T-helper 17 cell (primary cell): ENCODE measurements around the gene GJB4. TPM values are rescaled to one million over a fixed set of nuclear protein-coding genes. Genes with fewer than 3 reads are reported as not detected.
"Not testable (repeated sequence)": the region's sequence is repeated elsewhere in the genome, so short reads cannot be mapped to it uniquely, and the experiment has no call there.

Source experiments
- ATAC-seq: fragments of 150-1000 bp; cut with Tn5 transposase; 2 replicates; pipeline ENCODE4 v1.10.0; 2021; ENCODE audit warnings: mild to moderate bottlenecking, moderate library complexity
- DNase-seq, 3 donors: peaks; one replicate each; pipeline versions ENCODE4 v3.0.0 to v3.0.0-alpha.2; 2020 to 2021
- H3K9me3 ChIP-seq: one replicate; pipeline ENCODE4 v1.7.0; 2013; ENCODE audit warnings: low read length, mild to moderate bottlenecking; ENCODE audit not compliant: control insufficient read depth, poor library complexity, severe bottlenecking
- H3K27ac Mint-ChIP-seq: one replicate; pipeline ENCODE4 v1.8.0; 2022; ENCODE audit warnings: mild to moderate bottlenecking, moderate library complexity, mixed read lengths
- H3K27me3 Mint-ChIP-seq: one replicate; pipeline ENCODE4 v1.8.0; 2022; ENCODE audit warnings: mixed read lengths
- H3K36me3 Mint-ChIP-seq: one replicate; pipeline ENCODE4 v1.8.0; 2022; ENCODE audit warnings: low read depth, mixed read lengths
- H3K4me1 Mint-ChIP-seq: one replicate; pipeline ENCODE4 v1.8.0; 2022; ENCODE audit warnings: mild to moderate bottlenecking, mixed read lengths
- H3K4me3 Mint-ChIP-seq: one replicate; pipeline ENCODE4 v1.8.0; 2022; ENCODE audit warnings: mild to moderate bottlenecking, moderate library complexity, mixed read lengths
- total RNA-seq, 4 donors: library from RNA in 2 of 4; stranded (reverse) in 2 of 4; gene quantifications; one replicate each; pipeline ENCODE4 v1.2.3 and lab custom pipeline; 2022 to 2026

The GJB4 gene
- total RNA-seq, 2 donors from 2014 or later = not detected

DNA sequence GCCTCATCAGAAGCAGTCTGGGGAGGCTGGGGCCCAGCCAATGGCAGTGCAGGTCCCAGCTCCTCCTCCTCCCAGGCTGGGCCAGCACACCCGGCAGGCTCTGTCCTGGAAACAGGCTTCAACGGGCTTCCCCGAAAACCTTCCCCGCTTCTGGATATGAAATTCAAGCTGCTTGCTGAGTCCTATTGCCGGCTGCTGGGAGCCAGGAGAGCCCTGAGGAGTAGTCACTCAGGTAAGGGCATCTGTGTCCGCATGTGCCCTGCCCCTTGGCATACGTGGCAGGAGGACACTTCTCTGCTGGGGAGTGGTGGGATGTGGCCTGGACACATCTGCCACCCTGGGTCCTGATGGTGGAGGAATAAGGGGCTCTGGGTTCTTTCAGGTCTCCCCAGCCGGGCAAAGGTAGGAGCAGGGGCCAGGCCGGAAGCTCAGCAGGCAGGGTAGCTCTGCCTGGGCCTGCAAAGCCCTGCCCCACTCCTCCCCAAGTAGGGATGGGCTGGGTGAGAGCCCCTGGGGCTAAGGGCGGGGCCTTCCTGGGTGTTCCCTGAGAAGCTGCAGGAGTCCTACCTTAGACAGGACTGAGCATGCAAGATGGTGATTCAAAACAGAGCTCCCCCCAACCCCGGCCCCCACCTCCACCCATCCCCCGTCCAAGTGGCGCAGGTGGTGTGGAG lies 4.4 kb upstream of the GJB4 start, which contains the start of gene GJB5:
Gene GJB5 (plus strand): TSS at position 84 of the 674 bp plus-strand sequence. CDS start 2,284 bp downstream, outside the sequence.
- ATAC-seq = no peak
- no peaks in the 10 kb centered on the region for H3K9me3 ChIP-seq
- Mint-ChIP-seq H3K36me3 (no peaks in the 10 kb centered on the region), H3K4me3 (no peak within 1 kb of the TSS), H3K27me3 (peaks cover 23% of the 10 kb centered on the region), H3K27ac (no peak within 1 kb of the TSS), H3K4me1 (no peaks in the 10 kb centered on the region)
- DNase-seq = no peak

DNA sequence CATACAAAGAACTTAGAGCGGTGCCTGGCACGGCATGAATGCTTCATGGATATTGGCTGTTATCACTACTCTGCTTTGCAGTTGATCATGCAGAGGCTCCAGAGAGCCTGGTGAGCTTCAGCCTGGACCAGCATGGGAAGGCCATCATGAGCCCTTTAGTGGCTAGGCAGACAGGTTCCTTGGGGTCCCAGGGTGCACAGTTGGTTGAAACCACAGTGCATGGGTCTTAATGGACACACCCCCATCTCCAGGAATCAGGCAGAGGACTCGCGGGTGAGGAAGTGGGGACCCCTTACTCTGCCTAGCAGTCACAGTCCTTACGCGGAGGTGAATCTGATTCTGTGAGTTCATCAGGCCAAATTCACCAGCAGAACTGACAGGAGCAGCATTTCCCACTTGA lies 3.6 kb upstream of the GJB4 start:
- peaks cover 19% of the 10 kb centered on the region for H3K27me3 Mint-ChIP-seq
- no peaks in the 10 kb centered on the region for H3K9me3 ChIP-seq
- H3K36me3 Mint-ChIP-seq = no peaks in the 10 kb centered on the region
- DNase-seq = no peak
- H3K4me1 Mint-ChIP-seq = no peaks in the 10 kb centered on the region
- no peak for ATAC-seq
- no peak overlapping the region for H3K4me3 Mint-ChIP-seq
- no peak overlapping the region for H3K27ac Mint-ChIP-seq

DNA sequence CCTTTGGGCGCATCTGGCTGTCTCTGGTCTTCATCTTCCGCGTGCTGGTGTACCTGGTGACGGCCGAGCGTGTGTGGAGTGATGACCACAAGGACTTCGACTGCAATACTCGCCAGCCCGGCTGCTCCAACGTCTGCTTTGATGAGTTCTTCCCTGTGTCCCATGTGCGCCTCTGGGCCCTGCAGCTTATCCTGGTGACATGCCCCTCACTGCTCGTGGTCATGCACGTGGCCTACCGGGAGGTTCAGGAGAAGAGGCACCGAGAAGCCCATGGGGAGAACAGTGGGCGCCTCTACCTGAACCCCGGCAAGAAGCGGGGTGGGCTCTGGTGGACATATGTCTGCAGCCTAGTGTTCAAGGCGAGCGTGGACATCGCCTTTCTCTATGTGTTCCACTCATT lies 2.2 kb upstream of the GJB4 start:
- ATAC-seq (no peak), DNase-seq (no peak)
- no peaks in the 10 kb centered on the region for H3K9me3 ChIP-seq
- H3K4me1 Mint-ChIP-seq = no peaks in the 10 kb centered on the region
- no peak overlapping the region for H3K4me3 Mint-ChIP-seq
- H3K27ac Mint-ChIP-seq = no peak overlapping the region
- H3K36me3 Mint-ChIP-seq = no peaks in the 10 kb centered on the region
- H3K27me3 Mint-ChIP-seq = peaks cover 27% of the 10 kb centered on the region

DNA sequence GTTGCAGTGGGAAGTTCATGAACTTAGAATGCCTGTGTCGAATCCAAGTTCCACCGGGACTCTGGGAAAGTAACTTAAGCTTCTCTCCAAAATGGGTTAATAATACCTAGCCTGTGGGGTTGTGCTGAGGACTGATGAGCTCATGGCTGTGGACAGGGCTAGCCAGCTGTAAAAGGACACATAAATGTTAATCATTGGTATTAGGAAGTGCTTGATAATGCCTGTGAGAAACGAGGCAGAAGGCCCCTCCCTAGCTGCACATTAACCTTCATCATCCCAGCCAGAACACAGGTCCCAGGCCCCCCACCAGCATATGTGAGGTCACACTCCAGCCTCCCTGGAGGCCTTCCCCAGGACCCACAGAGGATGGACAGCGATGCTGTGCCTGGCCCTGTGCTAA lies 789 bp upstream of the GJB4 start:
- Mint-ChIP-seq H3K27me3 (peaks cover 36% of the 10 kb centered on the region), H3K4me3 (no peak overlapping the region), H3K27ac (no peak overlapping the region), H3K36me3 (no peaks in the 10 kb centered on the region), H3K4me1 (no peaks in the 10 kb centered on the region)
- H3K9me3 ChIP-seq = no peaks in the 10 kb centered on the region
- DNase-seq (no peak), ATAC-seq (no peak)

DNA sequence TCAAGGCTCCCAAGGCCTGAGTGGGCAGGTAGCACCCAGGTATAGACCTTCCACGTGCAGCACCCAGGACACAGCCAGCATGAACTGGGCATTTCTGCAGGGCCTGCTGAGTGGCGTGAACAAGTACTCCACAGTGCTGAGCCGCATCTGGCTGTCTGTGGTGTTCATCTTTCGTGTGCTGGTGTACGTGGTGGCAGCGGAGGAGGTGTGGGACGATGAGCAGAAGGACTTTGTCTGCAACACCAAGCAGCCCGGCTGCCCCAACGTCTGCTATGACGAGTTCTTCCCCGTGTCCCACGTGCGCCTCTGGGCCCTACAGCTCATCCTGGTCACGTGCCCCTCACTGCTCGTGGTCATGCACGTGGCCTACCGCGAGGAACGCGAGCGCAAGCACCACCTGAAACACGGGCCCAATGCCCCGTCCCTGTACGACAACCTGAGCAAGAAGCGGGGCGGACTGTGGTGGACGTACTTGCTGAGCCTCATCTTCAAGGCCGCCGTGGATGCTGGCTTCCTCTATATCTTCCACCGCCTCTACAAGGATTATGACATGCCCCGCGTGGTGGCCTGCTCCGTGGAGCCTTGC lies 1.7 kb downstream of the GJB4 start:
- Mint-ChIP-seq H3K4me1 (no peaks in the 10 kb centered on the region), H3K4me3 (no peak overlapping the region), H3K27ac (no peak overlapping the region), H3K36me3 (no peaks in the 10 kb centered on the region), H3K27me3 (peaks cover 37% of the 10 kb centered on the region)
- DNase-seq (no peak), ATAC-seq (no peak)
- no peaks in the 10 kb centered on the region for H3K9me3 ChIP-seq

DNA sequence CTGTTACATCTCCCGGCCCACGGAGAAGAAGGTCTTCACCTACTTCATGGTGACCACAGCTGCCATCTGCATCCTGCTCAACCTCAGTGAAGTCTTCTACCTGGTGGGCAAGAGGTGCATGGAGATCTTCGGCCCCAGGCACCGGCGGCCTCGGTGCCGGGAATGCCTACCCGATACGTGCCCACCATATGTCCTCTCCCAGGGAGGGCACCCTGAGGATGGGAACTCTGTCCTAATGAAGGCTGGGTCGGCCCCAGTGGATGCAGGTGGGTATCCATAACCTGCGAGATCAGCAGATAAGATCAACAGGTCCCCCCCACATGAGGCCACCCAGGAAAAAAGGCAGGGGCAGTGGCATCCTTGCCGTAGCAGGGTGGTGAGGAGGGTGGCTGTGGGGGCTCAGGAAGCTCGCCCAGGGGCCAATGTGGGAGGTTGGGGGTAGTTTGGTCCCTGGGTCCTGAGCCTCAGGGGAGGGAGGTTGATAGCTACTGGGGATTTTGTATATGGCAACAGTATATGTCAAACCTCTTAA lies 2.3 kb downstream of the GJB4 start:
- Mint-ChIP-seq H3K27me3 (peaks cover 37% of the 10 kb centered on the region), H3K27ac (no peak overlapping the region), H3K4me3 (no peak overlapping the region), H3K4me1 (no peaks in the 10 kb centered on the region), H3K36me3 (no peaks in the 10 kb centered on the region)
- H3K9me3 ChIP-seq = no peaks in the 10 kb centered on the region
- ATAC-seq (no peak), DNase-seq (no peak)

DNA sequence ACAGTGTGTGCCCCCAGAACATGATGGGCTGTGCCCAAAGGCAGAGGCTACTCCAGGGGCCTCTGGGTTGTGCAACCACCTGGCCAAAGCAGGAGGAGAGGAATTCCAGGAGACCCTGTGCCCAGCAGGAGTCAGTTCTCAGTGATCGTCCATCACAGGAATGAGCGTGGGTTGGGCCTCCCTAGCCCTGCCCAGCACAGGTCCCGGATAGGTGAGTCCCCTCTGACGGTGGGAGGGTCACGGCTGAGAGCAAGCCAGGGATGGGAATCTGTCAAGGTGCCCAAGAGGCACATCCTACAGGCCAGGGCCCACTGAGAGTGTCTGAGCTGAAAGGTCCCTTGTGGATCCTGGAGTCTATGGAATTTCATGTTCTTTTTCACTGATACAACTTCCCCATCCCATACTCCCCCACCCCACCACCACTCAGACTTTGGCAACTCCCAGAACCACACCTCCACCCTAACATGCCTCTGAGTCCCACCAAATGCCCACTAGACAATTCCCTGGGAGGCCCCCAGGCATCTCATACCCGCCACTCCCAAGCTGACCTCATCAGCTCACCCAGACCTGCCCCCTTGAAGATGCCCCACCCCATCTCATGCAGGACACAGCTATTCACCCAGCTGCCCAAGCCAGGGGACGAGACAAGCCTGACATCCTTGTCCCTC lies 3.1 kb downstream of the GJB4 start:
- Mint-ChIP-seq H3K36me3 (no peaks in the 10 kb centered on the region), H3K4me1 (no peaks in the 10 kb centered on the region), H3K27me3 (peaks cover 32% of the 10 kb centered on the region), H3K4me3 (no peak overlapping the region), H3K27ac (no peak overlapping the region)
- H3K9me3 ChIP-seq = no peaks in the 10 kb centered on the region
- ATAC-seq = no peak
- no peak for DNase-seq

DNA sequence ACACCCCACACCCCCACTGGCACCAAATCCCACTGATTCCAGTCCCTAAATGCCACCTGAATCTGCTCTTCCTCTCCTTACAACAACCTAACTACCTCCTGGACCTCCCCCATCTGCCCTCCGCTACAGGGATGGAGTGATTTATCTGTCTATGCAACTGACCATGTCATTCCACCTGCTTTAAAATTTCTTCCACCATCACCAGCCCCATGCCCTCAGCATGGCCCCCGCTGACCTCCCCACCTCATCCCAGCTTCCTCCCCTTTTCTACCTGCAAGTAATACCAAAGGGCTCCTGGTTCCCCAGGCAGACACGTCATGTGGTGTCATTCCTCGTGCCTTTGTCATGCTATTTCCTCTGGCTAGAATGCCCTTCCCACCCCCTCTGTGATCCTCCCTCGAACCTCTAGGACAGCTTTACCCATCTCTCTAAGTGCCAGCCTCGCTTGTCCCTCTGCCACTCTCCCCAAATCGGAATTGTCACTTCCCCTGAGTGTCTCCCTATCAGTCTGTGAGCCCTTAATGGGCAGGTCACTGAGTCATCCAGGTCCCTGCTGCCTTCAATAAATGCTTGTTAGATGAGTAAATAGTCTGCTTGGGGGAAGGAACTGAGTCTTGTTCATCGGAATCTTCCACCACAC lies 3.7 kb downstream of the GJB4 start:
- DNase-seq (no peak), ATAC-seq (no peak)
- H3K9me3 ChIP-seq = no peaks in the 10 kb centered on the region
- Mint-ChIP-seq H3K4me1 (no peaks in the 10 kb centered on the region), H3K27me3 (peaks cover 26% of the 10 kb centered on the region), H3K4me3 (no peak overlapping the region), H3K36me3 (no peaks in the 10 kb centered on the region), H3K27ac (no peak overlapping the region)

DNA sequence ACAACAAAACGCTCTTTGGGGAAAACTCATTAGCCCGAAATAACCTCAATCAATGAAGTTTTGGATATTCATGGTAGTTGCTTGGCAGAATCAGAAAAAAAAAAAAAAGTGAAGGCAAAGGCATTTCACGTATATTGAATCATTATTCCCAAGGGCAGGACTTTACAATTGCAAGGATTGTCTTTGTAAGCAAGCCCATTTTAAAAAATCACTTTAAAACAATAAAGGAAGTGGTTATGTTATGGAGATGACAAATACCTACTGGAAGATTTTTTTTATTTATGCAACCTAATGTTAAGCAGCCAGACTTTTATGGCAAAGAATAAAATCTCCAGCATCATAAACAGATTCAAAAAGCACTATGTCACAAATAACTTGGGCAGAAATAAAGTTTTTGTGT lies 9.3 kb downstream of the GJB4 start:
- H3K36me3 Mint-ChIP-seq = no peaks in the 10 kb centered on the region
- H3K4me3 Mint-ChIP-seq = no peak overlapping the region
- H3K27ac Mint-ChIP-seq = no peak overlapping the region
- no peaks in the 10 kb centered on the region for H3K9me3 ChIP-seq
- DNase-seq = no peak
- H3K4me1 Mint-ChIP-seq = no peaks in the 10 kb centered on the region
- H3K27me3 Mint-ChIP-seq = peaks cover 13% of the 10 kb centered on the region
- ATAC-seq = no peak

DNA sequence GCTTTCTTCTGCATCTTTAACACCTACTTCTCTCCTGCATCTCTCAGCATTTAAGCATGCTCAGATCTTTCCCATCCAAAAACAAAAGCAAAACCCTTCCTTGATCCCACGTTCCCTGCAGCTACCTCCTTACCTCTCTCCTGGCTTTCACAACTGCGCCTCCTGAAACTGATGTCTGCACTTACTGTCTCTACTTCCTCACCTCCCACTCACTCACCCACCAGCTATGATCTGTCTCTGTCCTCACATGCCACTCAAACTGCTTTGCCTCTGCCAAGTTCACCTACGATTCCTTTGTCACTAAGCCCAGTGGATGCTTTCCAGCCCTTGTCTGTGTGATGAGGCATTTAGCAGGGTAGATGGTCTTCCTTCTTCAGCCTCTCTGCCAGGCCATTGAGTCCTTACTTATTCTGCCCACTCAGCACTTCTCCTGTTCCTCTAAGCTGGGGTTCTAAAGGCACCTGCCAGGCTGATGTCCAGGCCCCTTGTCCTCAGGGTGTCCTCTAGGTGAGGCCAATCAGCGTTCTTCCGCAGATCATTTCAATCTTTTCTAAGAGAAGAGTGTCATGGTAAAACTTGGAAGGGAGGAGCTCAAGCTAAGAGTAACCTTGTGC lies 11.5 kb downstream of the GJB4 start:
- no peak for ATAC-seq
- no peaks in the 10 kb centered on the region for H3K4me1 Mint-ChIP-seq
- H3K9me3 ChIP-seq = no peaks in the 10 kb centered on the region
- no peak for DNase-seq
- peaks cover 13% of the 10 kb centered on the region for H3K27me3 Mint-ChIP-seq
- no peak overlapping the region for H3K4me3 Mint-ChIP-seq
- H3K36me3 Mint-ChIP-seq = no peaks in the 10 kb centered on the region
- no peak overlapping the region for H3K27ac Mint-ChIP-seq

DNA sequence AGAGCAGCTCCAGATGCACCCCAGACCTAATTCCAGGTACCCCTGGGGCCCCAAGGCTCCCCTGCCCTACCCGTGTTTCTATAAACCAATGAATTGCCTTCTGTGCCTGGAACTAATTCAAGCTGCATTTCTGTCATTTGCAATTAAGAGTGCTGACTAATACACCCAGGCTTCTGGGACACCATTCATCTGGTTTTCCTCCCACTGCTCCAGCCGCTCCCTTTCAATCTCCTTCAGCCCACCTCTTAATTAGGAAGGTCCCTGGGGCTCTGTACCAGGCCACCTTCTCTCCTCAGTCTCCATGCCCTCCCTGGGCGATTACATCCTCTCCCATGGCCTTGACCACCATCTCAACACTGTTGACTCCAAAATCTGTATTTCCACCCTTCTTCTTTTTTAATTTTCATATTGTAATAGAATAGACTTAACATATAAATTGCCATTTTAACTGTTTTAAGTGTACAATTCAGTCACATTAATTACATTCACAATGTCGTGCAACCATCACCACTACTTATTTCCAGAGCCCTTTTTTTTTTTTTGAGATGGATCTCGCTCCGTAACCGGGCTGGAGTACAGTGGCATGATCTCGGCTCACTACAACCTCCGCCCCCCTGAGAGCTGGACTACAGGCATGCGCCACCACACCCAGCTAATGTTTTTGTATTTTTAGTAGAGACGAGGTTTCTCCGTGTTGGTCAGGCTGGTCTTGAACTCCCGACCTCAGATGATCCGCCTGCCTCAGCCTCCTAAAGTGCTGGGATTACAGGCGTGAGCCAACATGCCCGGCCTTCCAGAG lies 12.2 kb downstream of the GJB4 start:
- no peak for DNase-seq
- Mint-ChIP-seq H3K27me3 (peaks cover 13% of the 10 kb centered on the region), H3K4me3 (no peak overlapping the region), H3K36me3 (no peaks in the 10 kb centered on the region), H3K27ac (peak overlapping the region; percentile 5), H3K4me1 (no peaks in the 10 kb centered on the region)
- no peaks in the 10 kb centered on the region for H3K9me3 ChIP-seq
- ATAC-seq = no peak

DNA sequence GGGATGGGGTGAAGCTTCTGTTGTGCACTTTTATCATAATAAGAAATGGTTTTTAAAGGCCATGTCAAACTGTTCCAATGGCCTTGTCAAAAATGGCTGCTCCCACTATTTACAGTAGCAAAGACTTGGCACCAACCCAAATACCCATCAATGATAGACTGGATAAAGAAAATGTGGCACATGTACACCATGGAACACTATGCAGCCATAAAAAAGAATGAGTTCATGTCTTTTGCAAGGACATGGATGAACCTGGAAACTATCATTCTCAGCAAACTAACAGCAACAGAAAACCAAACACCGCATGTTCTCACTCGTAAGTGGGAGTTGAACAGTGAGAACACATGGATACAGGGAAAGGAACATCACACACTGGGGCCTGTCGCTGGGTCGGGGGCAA lies 13.6 kb downstream of the GJB4 start:
- DNase-seq, ATAC-seq, H3K27ac Mint-ChIP-seq, H3K36me3 Mint-ChIP-seq, H3K9me3 ChIP-seq, H3K4me1 Mint-ChIP-seq, H3K4me3 Mint-ChIP-seq: not testable (repeated sequence)
- peaks cover 24% of the 10 kb centered on the region for H3K27me3 Mint-ChIP-seq
